OCI-LY7 (cell line): Measurements from ENCODE around the gene CFAP61.

Source experiments
- CTCF ChIP-seq: fragments of 200-600 bp; sonication (generic); conservative IDR thresholded peaks from 2 replicates; pipeline ENCODE4 v1.5.1; 2014; ENCODE audit warnings: mild to moderate bottlenecking, antibody characterized with exemption, low read length, moderate library complexity, mixed read lengths
- EZH2phosphoT487 ChIP-seq: fragments of 200-600 bp; sonication (generic); IDR thresholded peaks from 2 replicates; pipeline ENCODE4 v1.6.1; 2018; ENCODE audit warnings: low read depth, borderline replicate concordance, mild to moderate bottlenecking, mixed run types, antibody characterized with exemption, low read length, moderate library complexity, mixed read lengths

DNA sequence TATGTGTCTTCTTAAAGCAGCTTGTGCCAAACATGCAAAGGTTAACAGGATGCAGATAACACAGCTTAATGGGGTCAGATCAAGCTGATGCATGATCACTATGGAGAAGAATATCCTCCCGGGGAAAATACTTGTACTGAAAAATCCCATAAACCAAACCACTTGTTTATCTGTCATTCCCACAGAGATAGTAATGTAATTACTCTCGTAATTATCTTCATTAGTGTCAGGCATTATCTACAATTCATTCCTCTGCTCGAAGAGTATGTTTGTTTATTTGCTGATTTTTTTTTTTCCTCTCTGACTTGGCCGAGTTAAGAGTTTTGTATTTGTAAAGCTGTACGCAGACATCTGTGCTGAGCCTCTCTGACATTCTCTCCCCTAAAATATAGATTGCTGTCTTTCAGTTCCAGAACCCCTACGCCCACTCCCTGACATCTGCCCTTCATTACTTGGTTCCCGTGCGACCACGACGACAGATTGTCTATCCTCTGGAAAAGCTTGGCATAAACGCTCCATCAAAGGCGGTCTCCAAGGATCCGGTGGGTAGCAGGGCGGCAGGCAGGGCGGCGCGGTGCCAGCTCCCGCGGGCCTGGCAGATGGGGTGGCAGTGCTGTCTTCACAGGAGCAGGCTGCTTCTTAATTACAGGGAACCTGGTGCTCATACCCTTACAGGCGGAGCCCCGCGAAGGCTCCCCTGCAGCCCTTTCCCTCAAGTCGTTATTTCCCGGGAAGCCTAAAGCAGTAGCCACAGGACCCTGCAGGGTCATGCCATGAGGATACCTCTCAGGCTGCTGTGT, 147.2 kb downstream of the CFAP61 start:
- TF ChIP-seq CTCF (no peak), EZH2phosphoT487 (no peak)
